Stomach smooth muscle (tissue), 2 donors: ENCODE data around the gene SMARCD3.

Source experiments
- H3K27ac ChIP-seq: one replicate; pipeline ENCODE4 v1.7.0; 2013; ENCODE audit warnings: mild to moderate bottlenecking, low read length, inconsistent platforms
- H3K27me3 ChIP-seq, 2 donors: one replicate each; pipeline ENCODE4 v1.7.0; 2013; ENCODE audit warnings: low read length in 2 of 2; ENCODE audit not compliant: insufficient read depth in 2 of 2, control insufficient read depth in 1 of 2
- H3K36me3 ChIP-seq, 2 donors: one replicate each; pipeline ENCODE4 v1.7.0; 2013; ENCODE audit warnings: low read length in 2 of 2; ENCODE audit not compliant: control insufficient read depth in 2 of 2, insufficient read depth in 2 of 2
- H3K4me1 ChIP-seq: one replicate; pipeline ENCODE4 v1.7.0; 2013; ENCODE audit warnings: low read length; ENCODE audit not compliant: control insufficient read depth, insufficient read depth
- H3K4me3 ChIP-seq, 2 donors: one replicate each; pipeline ENCODE4 v1.7.0; 2013; ENCODE audit warnings: low read length in 2 of 2
- H3K9ac ChIP-seq, 2 donors: one replicate each; pipeline ENCODE4 v1.7.0; 2013; ENCODE audit warnings: low read length in 2 of 2, mild to moderate bottlenecking in 1 of 2
- H3K9me3 ChIP-seq, 2 donors: one replicate each; pipeline ENCODE4 v1.7.0; 2013; ENCODE audit warnings: low read length in 2 of 2; ENCODE audit not compliant: control insufficient read depth in 2 of 2
- donor health status: healthy.
- donor health status: Pancreatic carcinoma.

Gene SMARCD3

DNA sequence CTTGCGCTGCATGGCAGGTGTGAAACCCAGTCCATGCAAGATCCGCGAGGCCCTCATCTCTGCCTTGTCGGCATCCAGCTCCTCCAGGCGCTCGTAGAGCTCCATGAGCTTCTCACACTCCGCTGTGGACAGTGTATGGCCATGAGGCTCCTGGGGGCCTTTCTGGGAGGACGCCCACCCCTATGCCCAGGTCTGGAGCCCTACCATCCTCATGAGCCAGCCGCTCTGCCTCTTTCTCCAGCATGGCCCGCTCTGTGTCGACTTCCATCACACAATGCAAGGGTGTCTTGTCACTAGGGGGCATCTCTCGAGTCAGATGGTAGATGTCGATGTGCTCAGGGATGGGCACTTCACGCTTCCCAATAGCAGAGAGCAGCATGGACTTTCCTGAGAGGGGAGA is 24.8 kb downstream of the SMARCD3 start:
- no peaks in the 10 kb centered on the region for H3K27me3 ChIP-seq
- H3K36me3 ChIP-seq, result peaks cover 46 to 47% of the 10 kb centered on the region in 2 donors
- H3K9ac ChIP-seq, result no peak overlapping the region
- no peak overlapping the region for H3K4me3 ChIP-seq
- H3K9me3 ChIP-seq, result no peaks in the 10 kb centered on the region
- H3K4me1 ChIP-seq, result peaks cover 23% of the 10 kb centered on the region
- no peak overlapping the region for H3K27ac ChIP-seq

DNA sequence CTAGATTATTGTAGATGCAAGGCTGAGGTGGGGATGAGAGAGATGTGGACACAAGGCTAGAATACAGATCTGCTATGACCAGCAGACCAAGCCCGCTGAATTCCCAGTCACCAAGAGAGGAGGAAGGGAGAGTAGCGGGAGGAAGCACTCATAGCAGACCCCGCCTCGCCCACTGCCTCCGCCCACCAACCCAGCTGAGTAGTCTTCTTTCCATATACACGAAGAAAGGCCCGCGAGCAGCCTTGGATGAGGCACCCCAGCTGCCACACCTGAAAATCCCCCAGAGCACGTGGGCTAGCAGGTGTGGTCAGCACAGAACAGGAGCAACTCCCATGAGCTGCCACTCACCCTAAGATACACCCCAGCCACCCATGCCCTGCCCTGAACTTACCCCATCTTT is 30.3 kb downstream of the SMARCD3 start:
- no peaks in the 10 kb centered on the region for H3K9me3 ChIP-seq
- H3K9ac ChIP-seq, result no peak overlapping the region
- H3K4me3 ChIP-seq, result no peak overlapping the region
- no peak overlapping the region for H3K27ac ChIP-seq
- H3K36me3 ChIP-seq, result peaks cover 72 to 78% of the 10 kb centered on the region in 2 donors
- H3K4me1 ChIP-seq, result no peaks in the 10 kb centered on the region
- H3K27me3 ChIP-seq, result no peaks in the 10 kb centered on the region

- Histone ChIP-seq H3K36me3 (peaks cover 54 to 60% of the 10 kb centered on the region in 2 donors), H3K4me1 (no peaks in the 10 kb centered on the region), H3K27ac (no peak overlapping the region), H3K27me3 (no peaks in the 10 kb centered on the region), H3K9me3 (no peaks in the 10 kb centered on the region), H3K9ac (no peak overlapping the region), H3K4me3 (no peak overlapping the region)
These were observed 33.1 kb downstream of the SMARCD3 start for GRCh38 chr7:151215396-151215795.

DNA sequence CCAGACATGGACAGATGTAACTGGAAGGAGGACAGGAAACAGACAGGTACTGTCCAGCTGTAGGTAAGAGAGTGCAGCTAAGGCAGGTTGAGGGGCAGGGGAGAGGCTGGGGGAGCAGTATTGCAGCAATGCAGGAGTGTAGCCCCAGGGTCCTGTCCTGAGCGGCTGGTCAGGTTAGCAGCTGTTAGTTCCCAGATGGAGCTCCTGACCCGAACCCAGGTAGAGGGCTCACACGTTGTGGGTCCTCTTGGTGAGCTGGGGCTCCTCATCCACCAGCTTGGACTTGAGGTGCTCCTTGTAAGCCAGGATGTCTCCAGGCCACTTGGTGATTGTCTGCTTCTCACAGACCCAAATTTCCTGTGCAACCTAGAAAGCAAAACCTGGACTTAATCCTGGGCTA is 34.7 kb downstream of the SMARCD3 start:
- Histone ChIP-seq H3K9ac (no peak overlapping the region), H3K4me3 (no peak overlapping the region), H3K9me3 (no peaks in the 10 kb centered on the region), H3K27me3 (no peaks in the 10 kb centered on the region), H3K27ac (no peak overlapping the region), H3K4me1 (no peaks in the 10 kb centered on the region), H3K36me3 (peaks cover 46 to 51% of the 10 kb centered on the region in 2 donors)

GRCh38 chr7:151212626-151213025 is 35.9 kb downstream of the SMARCD3 start:
- Histone ChIP-seq H3K36me3 (peaks cover 35 to 43% of the 10 kb centered on the region in 2 donors), H3K9me3 (no peaks in the 10 kb centered on the region), H3K27ac (no peak overlapping the region), H3K27me3 (no peaks in the 10 kb centered on the region), H3K9ac (no peak overlapping the region), H3K4me3 (no peak overlapping the region), H3K4me1 (no peaks in the 10 kb centered on the region)

GRCh38 chr7:151211155-151211772 is 37.2 kb downstream of the SMARCD3 start:
- no peaks in the 10 kb centered on the region for H3K4me1 ChIP-seq
- H3K27ac ChIP-seq, result no peak overlapping the region
- H3K9ac ChIP-seq, result no peak overlapping the region
- H3K36me3 ChIP-seq, result peaks cover 30 to 32% of the 10 kb centered on the region in 2 donors
- no peak overlapping the region for H3K4me3 ChIP-seq
- no peaks in the 10 kb centered on the region for H3K9me3 ChIP-seq
- H3K27me3 ChIP-seq, result no peaks in the 10 kb centered on the region

- H3K9ac ChIP-seq, result no peak within 1 kb of the TSS
- no peaks in the 10 kb centered on the region for H3K27me3 ChIP-seq
- H3K9me3 ChIP-seq, result no peaks in the 10 kb centered on the region
- no peak within 1 kb of the TSS for H3K27ac ChIP-seq
- no peak within 1 kb of the TSS for H3K4me3 ChIP-seq
- H3K4me1 ChIP-seq, result no peaks in the 10 kb centered on the region
- peaks cover 22% of the 10 kb centered on the region in 2 donors for H3K36me3 ChIP-seq
These were observed 38.2 kb downstream of the SMARCD3 start, which contains the start of gene H2BK1 for GRCh38 chr7:151210087-151210854. H2BK1 (minus strand) TSS chr7:151210488; CDS start chr7:151210318, 170 bp downstream.

GRCh38 chr7:151209588-151209987 is 38.9 kb downstream of the SMARCD3 start:
- H3K9me3 ChIP-seq, result no peaks in the 10 kb centered on the region
- no peaks in the 10 kb centered on the region for H3K4me1 ChIP-seq

GRCh38 chr7:151208253-151208862 is 40.1 kb downstream of the SMARCD3 start:
- peaks cover 9 to 11% of the 10 kb centered on the region in 2 donors for H3K27me3 ChIP-seq
- H3K27ac ChIP-seq, result no peak overlapping the region
- H3K9ac ChIP-seq, result no peak overlapping the region
- H3K9me3 ChIP-seq, result no peaks in the 10 kb centered on the region
- H3K4me3 ChIP-seq, result no peak overlapping the region
- no peaks in the 10 kb centered on the region for H3K4me1 ChIP-seq
- H3K36me3 ChIP-seq, result peaks cover 3 to 4% of the 10 kb centered on the region in 2 donors

More at GRCh38 chr7:151209588-151209987, 38.9 kb downstream of the SMARCD3 start:
- Histone ChIP-seq H3K4me3 (no peak overlapping the region), H3K27me3 (peaks cover 1 to 3% of the 10 kb centered on the region in 2 donors), H3K9ac (no peak overlapping the region), H3K36me3 (peaks cover 15 to 16% of the 10 kb centered on the region in 2 donors), H3K27ac (no peak overlapping the region)

GRCh38 chr7:151207804-151208203 is 40.7 kb downstream of the SMARCD3 start:
- Histone ChIP-seq H3K27ac (no peak overlapping the region), H3K9ac (no peak overlapping the region), H3K9me3 (no peaks in the 10 kb centered on the region), H3K36me3 (no peaks in the 10 kb centered on the region), H3K27me3 (peaks cover 9 to 12% of the 10 kb centered on the region in 2 donors), H3K4me1 (no peaks in the 10 kb centered on the region), H3K4me3 (no peak overlapping the region)
